ENCODE measurements around the gene SSX1. TPM values are rescaled to one million over a fixed set of nuclear protein-coding genes. Genes with fewer than 3 reads are reported as not detected.
"Not testable (repeated sequence)": the region's sequence is repeated elsewhere in the genome, so short reads cannot be mapped to it uniquely, and the experiment has no call there.

The SSX1 gene, protein sequence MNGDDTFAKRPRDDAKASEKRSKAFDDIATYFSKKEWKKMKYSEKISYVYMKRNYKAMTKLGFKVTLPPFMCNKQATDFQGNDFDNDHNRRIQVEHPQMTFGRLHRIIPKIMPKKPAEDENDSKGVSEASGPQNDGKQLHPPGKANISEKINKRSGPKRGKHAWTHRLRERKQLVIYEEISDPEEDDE
- total RNA-seq (ENCODE audit: unreplicated experiment) = not detected
- long read RNA-seq = 0 reads

DNA sequence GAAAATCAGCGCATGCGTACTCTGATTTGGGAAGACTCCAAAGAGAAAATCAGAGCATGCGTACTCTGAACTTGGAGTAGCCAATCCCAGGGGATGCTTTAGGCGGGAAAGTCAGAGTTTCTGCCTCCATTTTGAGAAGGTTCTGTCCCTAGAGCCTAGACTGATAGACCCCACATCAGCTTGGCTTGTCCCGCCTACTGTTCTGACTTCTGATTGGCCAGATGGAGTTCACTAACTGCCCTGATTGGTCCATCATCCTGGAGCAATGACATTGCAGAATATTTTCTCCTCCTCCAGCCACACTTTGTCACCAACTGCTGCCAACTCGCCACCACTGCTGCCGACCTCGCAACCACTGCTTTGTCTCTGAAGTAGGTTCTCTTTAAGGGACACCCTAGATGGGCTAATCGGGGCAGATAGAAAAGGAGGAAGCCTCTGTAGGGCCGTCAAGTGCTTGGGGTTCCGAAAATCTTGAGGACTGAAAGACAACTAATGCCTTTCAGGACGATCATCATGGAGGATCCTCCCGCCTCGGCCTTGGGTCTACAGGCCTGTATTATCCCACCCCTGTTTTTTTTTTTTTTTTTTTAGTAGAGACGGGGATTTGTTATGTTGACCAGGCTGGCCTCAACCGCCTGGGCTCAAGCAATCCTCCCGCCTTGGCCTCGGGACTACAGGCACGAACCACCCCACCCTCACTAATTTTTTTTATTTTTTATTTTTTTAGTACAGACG lies at the start of gene SSX1:
Gene SSX1, plus strand, starts transcription at position 331 of the 735 bp plus-strand sequence. CDS start 1,850 bp downstream, outside the sequence.
- not testable (repeated sequence) for DNase-seq; H3K4me3 Mint-ChIP-seq (ENCODE audit: unreplicated experiment); H3K27ac Mint-ChIP-seq (ENCODE audit: unreplicated experiment); H3K4me1 Mint-ChIP-seq (ENCODE audit: low read depth, unreplicated experiment); H3K27me3 Mint-ChIP-seq (ENCODE audit: unreplicated experiment); H3K9me3 Mint-ChIP-seq (ENCODE audit: unreplicated experiment); H3K36me3 Mint-ChIP-seq (ENCODE audit: unreplicated experiment)

DNA sequence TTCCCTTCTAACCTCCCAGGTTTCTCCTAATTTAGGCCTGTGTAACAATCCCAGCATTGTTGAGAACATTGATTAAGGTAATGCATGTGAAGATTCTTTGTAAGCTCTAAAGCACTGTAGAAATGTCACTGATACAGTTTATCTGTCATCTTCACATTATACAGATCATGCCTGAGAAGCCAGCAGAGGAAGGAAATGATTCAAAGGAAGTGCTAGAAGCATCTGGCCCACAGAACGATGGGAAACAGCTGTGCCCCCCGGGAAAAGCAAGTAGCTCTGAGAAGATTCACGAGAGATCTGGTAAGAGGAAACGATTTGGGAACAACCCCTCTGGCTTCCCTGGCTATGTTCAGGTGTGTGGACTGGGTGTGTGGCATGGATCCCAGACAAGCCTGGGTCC lies 40.9 kb upstream of the SSX1 start:
- H3K27me3 Mint-ChIP-seq (ENCODE audit: unreplicated experiment) = not testable (repeated sequence)

DNA sequence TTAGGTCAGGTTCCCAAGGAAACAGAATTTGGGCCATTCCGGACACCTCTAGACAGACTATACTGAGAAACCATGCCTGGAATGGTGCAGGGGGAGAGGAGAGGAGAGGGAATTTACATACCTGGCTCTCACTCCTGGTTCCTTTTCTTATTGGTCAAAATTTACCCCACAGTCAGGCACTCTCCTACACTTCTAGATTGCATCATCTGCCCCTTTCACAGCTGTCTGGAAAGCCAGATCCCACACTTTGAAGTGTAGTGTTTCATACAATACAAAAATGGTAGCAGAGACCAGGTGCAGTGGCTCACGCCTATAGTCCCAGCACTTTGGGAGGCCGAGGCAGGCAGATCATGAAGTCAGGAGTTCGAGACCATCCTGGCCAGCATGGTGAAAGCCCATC lies 31.0 kb upstream of the SSX1 start:
- H3K9me3 Mint-ChIP-seq (ENCODE audit: unreplicated experiment) = not testable (repeated sequence)

More for the DNA sequence above, 40.9 kb upstream of the SSX1 start:
- not testable (repeated sequence) for H3K9me3 Mint-ChIP-seq (ENCODE audit: unreplicated experiment); DNase-seq; H3K36me3 Mint-ChIP-seq (ENCODE audit: unreplicated experiment); H3K27ac Mint-ChIP-seq (ENCODE audit: unreplicated experiment); H3K4me3 Mint-ChIP-seq (ENCODE audit: unreplicated experiment); H3K4me1 Mint-ChIP-seq (ENCODE audit: low read depth, unreplicated experiment)

DNA sequence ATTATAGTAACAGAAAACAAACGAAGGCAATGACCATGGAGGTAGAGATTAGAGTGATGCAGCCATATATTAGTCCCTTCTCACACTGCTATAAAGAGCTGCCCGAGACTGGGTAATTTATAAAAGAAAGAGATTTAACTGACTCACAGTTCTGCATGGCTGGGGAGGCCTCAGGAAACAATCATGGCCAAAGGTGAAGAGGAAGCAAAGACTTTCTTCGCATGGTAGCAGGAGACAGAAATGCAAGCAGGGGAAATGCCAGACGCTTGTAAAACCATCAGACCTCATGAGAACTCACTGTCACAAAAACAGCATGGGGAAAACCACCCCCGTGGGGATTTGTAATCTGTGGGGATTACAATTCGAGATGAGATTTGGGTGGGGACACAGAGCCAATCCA lies 2.2 kb upstream of the SSX1 start:
- H3K4me1 Mint-ChIP-seq (ENCODE audit: low read depth, unreplicated experiment); H3K9me3 Mint-ChIP-seq (ENCODE audit: unreplicated experiment); H3K27ac Mint-ChIP-seq (ENCODE audit: unreplicated experiment); H3K27me3 Mint-ChIP-seq (ENCODE audit: unreplicated experiment); H3K36me3 Mint-ChIP-seq (ENCODE audit: unreplicated experiment); DNase-seq; H3K4me3 Mint-ChIP-seq (ENCODE audit: unreplicated experiment): not testable (repeated sequence)

More for the DNA sequence above, 31.0 kb upstream of the SSX1 start:
- not testable (repeated sequence) for H3K4me1 Mint-ChIP-seq (ENCODE audit: low read depth, unreplicated experiment); H3K36me3 Mint-ChIP-seq (ENCODE audit: unreplicated experiment); DNase-seq; H3K27me3 Mint-ChIP-seq (ENCODE audit: unreplicated experiment); H3K27ac Mint-ChIP-seq (ENCODE audit: unreplicated experiment); H3K4me3 Mint-ChIP-seq (ENCODE audit: unreplicated experiment)

DNA sequence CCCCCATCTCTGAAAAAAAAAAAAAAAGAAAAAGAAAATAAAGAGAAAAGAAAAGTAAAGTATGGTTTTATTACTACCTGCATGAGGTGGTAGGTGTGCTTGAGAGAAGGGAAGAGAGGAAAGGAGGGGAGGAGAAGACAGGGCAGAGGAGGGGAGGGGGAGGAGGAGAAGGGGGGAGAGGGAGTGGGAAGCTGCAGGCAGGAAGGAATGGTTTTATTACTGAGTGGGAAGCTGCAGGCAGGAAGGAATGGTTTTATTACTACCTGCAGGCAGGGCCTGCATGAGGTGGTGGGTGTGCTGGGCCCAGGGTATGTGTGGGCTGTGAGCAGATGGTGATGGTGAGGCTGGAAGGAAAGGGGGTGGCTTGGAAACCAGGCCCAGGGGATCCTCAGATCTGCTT lies 19.2 kb downstream of the SSX1 start:
- not testable (repeated sequence) for H3K9me3 Mint-ChIP-seq (ENCODE audit: unreplicated experiment)

DNA sequence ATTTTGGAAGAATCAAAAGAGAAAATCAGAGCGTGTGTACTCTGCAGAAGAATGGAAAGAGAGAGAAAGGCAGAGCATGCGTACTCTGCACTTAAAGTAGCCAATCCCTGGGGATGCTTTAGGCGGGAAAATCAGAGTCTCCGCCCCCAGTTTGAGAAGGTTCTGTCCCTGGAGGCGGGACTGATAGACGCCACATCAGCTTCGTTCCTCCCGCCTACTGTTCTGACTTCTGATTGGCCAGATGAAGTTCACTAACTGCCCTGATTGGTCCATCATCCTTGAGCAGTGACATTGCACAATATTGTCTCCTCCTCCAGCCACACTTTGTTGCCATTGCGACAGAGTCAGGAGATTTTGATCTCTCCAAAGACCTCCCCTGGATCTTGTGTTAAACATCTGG lies 23.8 kb downstream of the SSX1 start:
- DNase-seq = no peak
- Mint-ChIP-seq H3K4me3 (ENCODE audit: unreplicated experiment) (no peak overlapping the region), H3K9me3 (ENCODE audit: unreplicated experiment) (no peaks in the 10 kb centered on the region), H3K4me1 (ENCODE audit: low read depth, unreplicated experiment) (no peaks in the 10 kb centered on the region), H3K27me3 (ENCODE audit: unreplicated experiment) (peaks cover 2% of the 10 kb centered on the region), H3K36me3 (ENCODE audit: unreplicated experiment) (no peaks in the 10 kb centered on the region), H3K27ac (ENCODE audit: unreplicated experiment) (no peak overlapping the region)
- TF ChIP-seq, protein P1, sequence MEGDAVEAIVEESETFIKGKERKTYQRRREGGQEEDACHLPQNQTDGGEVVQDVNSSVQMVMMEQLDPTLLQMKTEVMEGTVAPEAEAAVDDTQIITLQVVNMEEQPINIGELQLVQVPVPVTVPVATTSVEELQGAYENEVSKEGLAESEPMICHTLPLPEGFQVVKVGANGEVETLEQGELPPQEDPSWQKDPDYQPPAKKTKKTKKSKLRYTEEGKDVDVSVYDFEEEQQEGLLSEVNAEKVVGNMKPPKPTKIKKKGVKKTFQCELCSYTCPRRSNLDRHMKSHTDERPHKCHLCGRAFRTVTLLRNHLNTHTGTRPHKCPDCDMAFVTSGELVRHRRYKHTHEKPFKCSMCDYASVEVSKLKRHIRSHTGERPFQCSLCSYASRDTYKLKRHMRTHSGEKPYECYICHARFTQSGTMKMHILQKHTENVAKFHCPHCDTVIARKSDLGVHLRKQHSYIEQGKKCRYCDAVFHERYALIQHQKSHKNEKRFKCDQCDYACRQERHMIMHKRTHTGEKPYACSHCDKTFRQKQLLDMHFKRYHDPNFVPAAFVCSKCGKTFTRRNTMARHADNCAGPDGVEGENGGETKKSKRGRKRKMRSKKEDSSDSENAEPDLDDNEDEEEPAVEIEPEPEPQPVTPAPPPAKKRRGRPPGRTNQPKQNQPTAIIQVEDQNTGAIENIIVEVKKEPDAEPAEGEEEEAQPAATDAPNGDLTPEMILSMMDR (IDR thresholded peaks at IDR 0.05; ENCODE audit: partially characterized antibody, unreplicated experiment) = no peak

More for the DNA sequence above, 19.2 kb downstream of the SSX1 start:
- not testable (repeated sequence) for H3K4me1 Mint-ChIP-seq (ENCODE audit: low read depth, unreplicated experiment); H3K36me3 Mint-ChIP-seq (ENCODE audit: unreplicated experiment); H3K4me3 Mint-ChIP-seq (ENCODE audit: unreplicated experiment); DNase-seq; H3K27me3 Mint-ChIP-seq (ENCODE audit: unreplicated experiment); H3K27ac Mint-ChIP-seq (ENCODE audit: unreplicated experiment)

DNA sequence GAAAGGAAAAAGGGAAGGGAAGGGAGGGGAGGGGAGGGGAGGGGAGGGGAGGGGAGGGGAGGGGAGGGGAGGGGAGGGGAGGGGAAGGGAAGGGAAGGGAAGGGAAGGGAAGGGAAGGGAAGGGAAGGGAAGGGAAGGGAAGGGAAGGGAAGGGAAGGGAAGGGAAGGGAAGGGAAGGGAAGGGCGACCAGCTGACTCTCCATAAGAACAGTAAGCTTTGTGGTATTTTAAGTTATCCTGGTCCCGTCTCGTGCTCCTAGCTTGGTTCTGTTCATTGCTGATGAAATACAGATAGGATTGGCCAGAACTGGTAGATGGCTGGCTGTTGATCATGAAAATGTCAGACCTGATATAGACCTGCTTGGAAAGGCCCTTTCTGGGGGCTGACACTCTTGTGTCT lies 25.5 kb downstream of the SSX1 start:
- H3K4me3 Mint-ChIP-seq (ENCODE audit: unreplicated experiment); H3K9me3 Mint-ChIP-seq (ENCODE audit: unreplicated experiment); H3K27ac Mint-ChIP-seq (ENCODE audit: unreplicated experiment); H3K27me3 Mint-ChIP-seq (ENCODE audit: unreplicated experiment); H3K36me3 Mint-ChIP-seq (ENCODE audit: unreplicated experiment); DNase-seq; H3K4me1 Mint-ChIP-seq (ENCODE audit: low read depth, unreplicated experiment): not testable (repeated sequence)

DNA sequence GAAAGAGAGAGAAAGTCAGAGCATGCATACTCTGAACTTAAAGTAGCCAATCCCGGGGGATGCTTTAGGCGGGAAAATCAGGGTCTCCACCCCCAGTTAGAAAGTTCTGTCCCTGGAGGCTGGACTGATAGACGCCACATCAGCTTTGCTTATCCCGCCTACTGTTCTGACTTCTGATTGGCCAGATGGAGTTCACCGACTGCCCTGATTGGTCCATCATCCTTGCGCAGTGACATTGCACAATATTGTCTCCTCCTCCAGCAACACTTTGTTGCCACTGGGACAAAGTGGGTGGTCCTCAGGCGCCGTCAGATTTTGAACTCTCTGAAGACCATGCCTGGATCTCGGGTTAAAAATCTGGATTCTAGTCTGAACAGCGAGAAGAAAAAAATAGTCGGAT lies 51.0 kb downstream of the SSX1 start:
- TF ChIP-seq, protein P1 (IDR thresholded peaks at IDR 0.05; ENCODE audit: partially characterized antibody, unreplicated experiment) = no peak
- Mint-ChIP-seq H3K4me3 (ENCODE audit: unreplicated experiment) (no peak overlapping the region), H3K4me1 (ENCODE audit: low read depth, unreplicated experiment) (peaks cover under 1% of the 10 kb centered on the region), H3K36me3 (ENCODE audit: unreplicated experiment) (no peaks in the 10 kb centered on the region), H3K9me3 (ENCODE audit: unreplicated experiment) (peaks cover 1% of the 10 kb centered on the region), H3K27ac (ENCODE audit: unreplicated experiment) (no peak overlapping the region), H3K27me3 (ENCODE audit: unreplicated experiment) (no peaks in the 10 kb centered on the region)
- no peak for DNase-seq

DNA sequence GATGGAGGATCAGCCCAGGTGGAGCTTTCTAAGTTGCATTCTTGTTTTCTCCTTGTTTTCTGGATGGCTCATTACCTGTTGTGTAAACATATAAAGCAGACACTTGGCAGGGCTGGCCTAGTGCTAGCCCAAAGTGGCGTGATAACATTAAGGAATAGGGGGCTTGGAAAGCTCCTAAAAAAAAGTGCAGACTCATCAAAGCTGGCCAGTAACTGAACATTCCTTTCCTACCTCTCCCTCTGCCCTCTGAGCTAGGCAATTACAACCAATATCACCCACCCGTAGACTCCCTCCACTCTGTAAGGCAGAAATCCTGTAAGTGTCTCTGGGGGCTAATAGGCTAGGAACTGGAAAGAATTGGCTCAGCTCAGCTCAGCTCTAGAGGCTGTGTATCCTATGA lies 58.8 kb downstream of the SSX1 start:
- not testable (repeated sequence) for H3K27ac Mint-ChIP-seq (ENCODE audit: unreplicated experiment); H3K4me1 Mint-ChIP-seq (ENCODE audit: low read depth, unreplicated experiment); H3K36me3 Mint-ChIP-seq (ENCODE audit: unreplicated experiment); H3K27me3 Mint-ChIP-seq (ENCODE audit: unreplicated experiment); H3K9me3 Mint-ChIP-seq (ENCODE audit: unreplicated experiment); DNase-seq; H3K4me3 Mint-ChIP-seq (ENCODE audit: unreplicated experiment)
